H54 (cell line): Measurements from ENCODE around the gene DPF3.
"Not testable (repeated sequence)": the region's sequence is repeated elsewhere in the genome, so short reads cannot be mapped to it uniquely, and the experiment has no call there.

ENCODE experiments used
- DNase-seq: peaks from one replicate; pipeline ENCODE4 v3.0.0; 2011; ENCODE audit warnings: low spot score, mixed read lengths; ENCODE audit not compliant: insufficient read length
- FAIRE-seq: peaks from 3 replicates; lab custom pipeline; 2011; peaks lifted over from hg19 to GRCh38; lab: Jason Lieb, UNC
- POLR2A ChIP-seq: IDR thresholded peaks from 2 replicates; pipeline ENCODE4 v1.6.1; 2011; ENCODE audit warnings: low read depth, mild to moderate bottlenecking, low read length

Gene DPF3

GRCh38 chr14:72756967-72757366, 136.9 kb downstream of the DPF3 start:
- DNase-seq (no peak), FAIRE-seq (no peak)
- TF ChIP-seq POLR2A: no peak

- FAIRE-seq (no peak), DNase-seq (no peak)
- no peak for TF ChIP-seq POLR2A
Observed at GRCh38 chr14:72755766-72756165, 138.1 kb downstream of the DPF3 start.

- FAIRE-seq (no peak), DNase-seq (no peak)
- no peak for TF ChIP-seq POLR2A
Observed at GRCh38 chr14:72754949-72755348, 139.0 kb downstream of the DPF3 start.

GRCh38 chr14:72753879-72754400, 140.0 kb downstream of the DPF3 start:
- TF ChIP-seq POLR2A: no peak
- FAIRE-seq (no peak), DNase-seq (no peak)

- FAIRE-seq: no peak
- no peak for TF ChIP-seq POLR2A
- DNase-seq: no peak
Observed at GRCh38 chr14:72753044-72753710, 140.7 kb downstream of the DPF3 start.

GRCh38 chr14:72752034-72752412, 141.9 kb downstream of the DPF3 start:
- no peak for FAIRE-seq

GRCh38 chr14:72751276-72752033, 142.4 kb downstream of the DPF3 start:
- FAIRE-seq: no peak
- DNase-seq: no peak
- TF ChIP-seq POLR2A: no peak

More at GRCh38 chr14:72752034-72752412, 141.9 kb downstream of the DPF3 start:
- TF ChIP-seq POLR2A: no peak
- DNase-seq: no peak

GRCh38 chr14:72748921-72749320, 145.0 kb downstream of the DPF3 start:
- not testable (repeated sequence) for FAIRE-seq, DNase-seq

GRCh38 chr14:72747652-72748051, 146.2 kb downstream of the DPF3 start:
- FAIRE-seq (no peak), DNase-seq (no peak)
- TF ChIP-seq POLR2A: no peak

GRCh38 chr14:72745991-72746980, 147.6 kb downstream of the DPF3 start:
- FAIRE-seq (peak; percentile 45), DNase-seq (peak; percentile 65)
- TF ChIP-seq POLR2A: no peak

GRCh38 chr14:72745546-72745945, 148.4 kb downstream of the DPF3 start:
- TF ChIP-seq POLR2A: no peak
- peak; percentile 76 for FAIRE-seq
- DNase-seq: peak; percentile 93

- no peak for FAIRE-seq
- no peak for DNase-seq
- no peak for TF ChIP-seq POLR2A
Observed at GRCh38 chr14:72744416-72745120, 149.3 kb downstream of the DPF3 start.

- no peak for DNase-seq
- no peak for FAIRE-seq
Observed at GRCh38 chr14:72743626-72744025, 150.3 kb downstream of the DPF3 start.

More at GRCh38 chr14:72743626-72744025, 150.3 kb downstream of the DPF3 start:
- no peak for TF ChIP-seq POLR2A
